HFFc6 (cell line): ENCODE measurements around the gene ARPC2. TPM values are rescaled to one million over a fixed set of nuclear protein-coding genes. Genes with fewer than 3 reads are reported as not detected.

Experiments used
- DNase-seq: peaks from one replicate; pipeline ENCODE4 v3.0.0-alpha.2; 2018
- H3K27ac Mint-ChIP-seq: 2 replicates; pipeline ENCODE4 v1.8.0; 2020; ENCODE audit warnings: mild to moderate bottlenecking, mixed read lengths
- H3K27me3 Mint-ChIP-seq: 2 replicates; pipeline ENCODE4 v1.8.0; 2021; ENCODE audit warnings: mild to moderate bottlenecking, moderate library complexity, mixed read lengths; ENCODE audit not compliant: insufficient read depth
- H3K36me3 Mint-ChIP-seq: 2 replicates; pipeline ENCODE4 v1.8.0; 2021; ENCODE audit warnings: low read depth, mixed read lengths
- H3K4me1 Mint-ChIP-seq: 2 replicates; pipeline ENCODE4 v1.8.0; 2020; ENCODE audit warnings: low read depth, mixed read lengths
- H3K4me3 Mint-ChIP-seq: 2 replicates; pipeline ENCODE4 v1.8.0; 2020; ENCODE audit warnings: mild to moderate bottlenecking, moderate library complexity, mixed read lengths
- H3K9me3 Mint-ChIP-seq: 2 replicates; pipeline ENCODE4 v1.8.0; 2020; ENCODE audit warnings: mild to moderate bottlenecking, mixed read lengths
- CTCF ChIP-seq: fragments of 200-600 bp; sonication (generic); IDR thresholded peaks from 2 replicates; pipeline ENCODE4 v1.5.0; 2021; ENCODE audit warnings: antibody characterized with exemption, mild to moderate bottlenecking
- total RNA-seq, 6 experiments: library from RNA; stranded (reverse); fragmentation: NEBNext Ultra II Directional; extraction: Animal tissue kit (Norgen Biotek cat#: 25700); gene quantifications; 2 replicates in 1 of 6; 3 replicates in 5 of 6; pipeline ENCODE4 v1.2.3, GENCODE V29; 2021

ARPC2 gene
- total RNA-seq, 6 experiments from 2014 or later = 458 to 516 (median 500) TPM

- no peaks in the 10 kb centered on the region; the same call in none of the 2 replicates for H3K27me3 Mint-ChIP-seq
- no peak overlapping the region for H3K4me3 Mint-ChIP-seq
- no peak overlapping the region; the same call in 1 of the 2 replicates for H3K27ac Mint-ChIP-seq
- DNase-seq = no peak
- no peaks in the 10 kb centered on the region for H3K9me3 Mint-ChIP-seq
- peaks cover 33% of the 10 kb centered on the region for H3K36me3 Mint-ChIP-seq
- no peak for TF ChIP-seq CTCF
- H3K4me1 Mint-ChIP-seq = peaks cover 6% of the 10 kb centered on the region; the same call in 1 of the 2 replicates
These were observed 21.9 kb downstream of the ARPC2 start for GRCh38 chr2:218238887-218239286.

GRCh38 chr2:218244204-218244603 is 27.2 kb downstream of the ARPC2 start:
- Mint-ChIP-seq H3K36me3 (peaks cover 19% of the 10 kb centered on the region), H3K4me3 (no peak overlapping the region), H3K27me3 (peaks cover 4% of the 10 kb centered on the region), H3K9me3 (no peaks in the 10 kb centered on the region), H3K27ac (no peak overlapping the region), H3K4me1 (no peaks in the 10 kb centered on the region)
- DNase-seq = no peak
- no peak for TF ChIP-seq CTCF

GRCh38 chr2:218244665-218245064 is 27.7 kb downstream of the ARPC2 start:
- Mint-ChIP-seq H3K4me1 (no peaks in the 10 kb centered on the region), H3K36me3 (peaks cover 22% of the 10 kb centered on the region), H3K4me3 (no peak overlapping the region), H3K27ac (no peak overlapping the region), H3K27me3 (peaks cover 6% of the 10 kb centered on the region), H3K9me3 (no peaks in the 10 kb centered on the region)
- no peak for TF ChIP-seq CTCF
- DNase-seq = no peak

GRCh38 chr2:218245214-218245613 is 28.2 kb downstream of the ARPC2 start:
- Mint-ChIP-seq H3K36me3 (peaks cover 27% of the 10 kb centered on the region), H3K27me3 (peaks cover 7% of the 10 kb centered on the region), H3K4me3 (no peak overlapping the region), H3K9me3 (no peaks in the 10 kb centered on the region), H3K4me1 (no peaks in the 10 kb centered on the region), H3K27ac (no peak overlapping the region)
- DNase-seq = no peak
- no peak for TF ChIP-seq CTCF

GRCh38 chr2:218249691-218250090 is 32.7 kb downstream of the ARPC2 start:
- DNase-seq = no peak
- no peak overlapping the region for H3K27ac Mint-ChIP-seq
- H3K36me3 Mint-ChIP-seq = peaks cover 46% of the 10 kb centered on the region; the same call in 1 of the 2 replicates
- peaks cover 18% of the 10 kb centered on the region for H3K4me1 Mint-ChIP-seq
- TF ChIP-seq CTCF = no peak
- H3K27me3 Mint-ChIP-seq = peaks cover 9% of the 10 kb centered on the region
- no peak overlapping the region for H3K4me3 Mint-ChIP-seq
- no peaks in the 10 kb centered on the region for H3K9me3 Mint-ChIP-seq
